Fibroblast of lung (primary cell): Measurements from ENCODE around the gene KRT7. TPM values are rescaled to one million over a fixed set of nuclear protein-coding genes. Genes with fewer than 3 reads are reported as not detected.

Experiments
- DNase-seq, 2 donors: peaks; one replicate each; pipeline versions ENCODE4 v3.0.0 to v3.0.0-alpha.2; 2010; ENCODE audit warnings: low read depth in 2 of 2
- H2AFZ ChIP-seq: 2 replicates; pipeline ENCODE4 v1.5.1; 2012; ENCODE audit warnings: low read length, control low read depth, inconsistent platforms
- H3K27ac ChIP-seq: 2 replicates; pipeline ENCODE4 v1.5.1; 2011; ENCODE audit warnings: low read length, control low read depth; ENCODE audit not compliant: insufficient read depth
- H3K27me3 ChIP-seq: 2 replicates; pipeline ENCODE4 v1.5.1; 2011; ENCODE audit warnings: mild to moderate bottlenecking, low read length; ENCODE audit not compliant: control insufficient read depth, insufficient read depth
- H3K36me3 ChIP-seq: 2 replicates; pipeline ENCODE4 v1.5.1; 2011; ENCODE audit warnings: low read length; ENCODE audit not compliant: control insufficient read depth, insufficient read depth
- H3K4me1 ChIP-seq: 2 replicates; pipeline ENCODE4 v1.5.1; 2011; ENCODE audit warnings: low read length; ENCODE audit not compliant: control insufficient read depth, insufficient read depth; ENCODE audit errors: extremely low read depth
- H3K4me2 ChIP-seq: 2 replicates; pipeline ENCODE4 v1.5.1; 2011; ENCODE audit warnings: low read length, control low read depth; ENCODE audit not compliant: insufficient read depth; ENCODE audit errors: extremely low read depth
- H3K4me3 ChIP-seq, 4 experiments: fragments of 200-600 bp in 1 of 4; sonication (generic) in 1 of 4; replicated peaks in 1 of 4; 2 replicates each; pipeline ENCODE4 v1.5.1; 2011 to 2016; ENCODE audit warnings: low read length in 4 of 4, low read depth in 3 of 4, mild to moderate bottlenecking in 3 of 4, control low read depth in 2 of 4, inconsistent platforms in 1 of 4, mixed read lengths in 1 of 4; ENCODE audit not compliant: insufficient read depth in 1 of 4; ENCODE audit errors: control extremely low read depth in 1 of 4
- H3K79me2 ChIP-seq: 2 replicates; pipeline ENCODE4 v1.5.1; 2012; ENCODE audit warnings: mild to moderate bottlenecking, low read length, inconsistent platforms; ENCODE audit not compliant: control insufficient read depth, insufficient read depth
- H3K9ac ChIP-seq: 2 replicates; pipeline ENCODE4 v1.5.1; 2011; ENCODE audit warnings: mild to moderate bottlenecking, low read length, control low read depth; ENCODE audit not compliant: insufficient read depth
- H3K9me3 ChIP-seq: 2 replicates; pipeline ENCODE4 v1.5.1; 2012; ENCODE audit warnings: low read depth, low read length; ENCODE audit not compliant: control insufficient read depth, insufficient read depth
- H4K20me1 ChIP-seq: 2 replicates; pipeline ENCODE4 v1.5.1; 2011; ENCODE audit warnings: low read length; ENCODE audit not compliant: control insufficient read depth, insufficient read depth; ENCODE audit errors: extremely low read depth
- EZH2 ChIP-seq: IDR thresholded peaks from 2 replicates; pipeline ENCODE4 v1.5.1; 2012; ENCODE audit warnings: low read length, control low read depth, mild to moderate bottlenecking; ENCODE audit errors: missing control alignments
- polyA plus RNA-seq, 2 donors: library from polyadenylated mRNA; depleted of rRNA in 1 of 2; stranded (reverse) in 1 of 2; unstranded in 1 of 2; fragments of >200 nt; gene quantifications; 2 replicates each; pipeline ENCODE4 v1.2.1, GENCODE V29; 2011 to 2012; ENCODE audit warnings: missing spikeins in 1 of 2
- total RNA-seq: library from RNA; depleted of rRNA; stranded (reverse); fragments of >200 nt; gene quantifications from 2 replicates; pipeline ENCODE4 v1.2.1, GENCODE V29; 2014
- TF ChIP-seq, protein P1 (sequence below), 2 donors: IDR thresholded peaks in 1 of 2; conservative IDR thresholded peaks in 1 of 2; 1 replicate in 1 of 2; 2 replicates in 1 of 2; pipeline ENCODE4 v1.5.1; 2011 to 2012; ENCODE audit warnings: low read length in 2 of 2, control low read depth in 1 of 2, inconsistent platforms in 1 of 2, low read depth in 1 of 2, mild to moderate bottlenecking in 1 of 2

KRT7 gene
- total and polyA plus RNA-seq, 2 donors (not counting 1 experiment from before 2014, with no cell fraction given), result 3.5 to 8.6 TPM

DNA sequence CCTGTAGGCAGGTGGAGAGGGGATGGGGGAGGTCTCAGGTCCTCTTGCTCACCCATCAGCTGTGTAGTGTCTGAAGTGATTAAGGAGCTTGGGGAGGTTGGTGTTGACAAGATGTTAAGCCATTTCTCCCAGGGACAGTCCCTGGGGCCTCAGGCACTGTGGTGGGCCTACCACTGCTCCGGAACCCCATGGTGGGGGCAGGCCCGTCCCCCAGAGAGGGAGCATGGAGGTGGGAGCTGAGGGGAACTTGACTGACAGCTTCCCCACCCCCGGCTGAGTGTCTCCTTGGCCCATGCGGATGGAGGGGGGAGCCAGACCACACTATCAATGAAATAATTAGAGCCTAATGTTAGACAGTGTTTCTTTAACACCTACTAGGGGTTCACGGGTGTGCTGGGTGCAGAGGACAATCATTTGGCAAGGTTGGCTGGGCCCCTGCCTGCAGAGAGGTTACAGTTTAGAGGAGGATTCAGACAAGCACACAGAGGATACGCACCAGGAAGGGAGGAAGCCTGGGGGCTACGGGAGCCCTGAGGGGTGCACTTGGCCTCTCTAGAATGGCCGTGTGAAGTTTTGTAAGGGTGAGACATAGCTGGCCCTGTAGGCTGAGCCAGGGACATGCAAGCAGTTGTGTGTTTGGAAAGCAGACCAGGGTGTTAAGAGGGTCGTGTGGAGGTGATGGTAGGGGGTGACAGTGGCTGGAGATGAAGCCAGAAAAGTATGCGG is 22.0 kb upstream of the KRT7 start:
- Histone ChIP-seq H4K20me1 (no peaks in the 10 kb centered on the region), H3K4me2 (no peak overlapping the region), H3K4me1 (peaks cover 9% of the 10 kb centered on the region), H3K27ac (no peak overlapping the region), H3K4me3 (no peak overlapping the region), H3K27me3 (no peaks in the 10 kb centered on the region), H3K9ac (no peak overlapping the region), H3K36me3 (no peaks in the 10 kb centered on the region), H3K9me3 (no peaks in the 10 kb centered on the region), H2AFZ (no peak overlapping the region), H3K79me2 (no peaks in the 10 kb centered on the region)
- DNase-seq, result no peak
- TF ChIP-seq, protein P1, sequence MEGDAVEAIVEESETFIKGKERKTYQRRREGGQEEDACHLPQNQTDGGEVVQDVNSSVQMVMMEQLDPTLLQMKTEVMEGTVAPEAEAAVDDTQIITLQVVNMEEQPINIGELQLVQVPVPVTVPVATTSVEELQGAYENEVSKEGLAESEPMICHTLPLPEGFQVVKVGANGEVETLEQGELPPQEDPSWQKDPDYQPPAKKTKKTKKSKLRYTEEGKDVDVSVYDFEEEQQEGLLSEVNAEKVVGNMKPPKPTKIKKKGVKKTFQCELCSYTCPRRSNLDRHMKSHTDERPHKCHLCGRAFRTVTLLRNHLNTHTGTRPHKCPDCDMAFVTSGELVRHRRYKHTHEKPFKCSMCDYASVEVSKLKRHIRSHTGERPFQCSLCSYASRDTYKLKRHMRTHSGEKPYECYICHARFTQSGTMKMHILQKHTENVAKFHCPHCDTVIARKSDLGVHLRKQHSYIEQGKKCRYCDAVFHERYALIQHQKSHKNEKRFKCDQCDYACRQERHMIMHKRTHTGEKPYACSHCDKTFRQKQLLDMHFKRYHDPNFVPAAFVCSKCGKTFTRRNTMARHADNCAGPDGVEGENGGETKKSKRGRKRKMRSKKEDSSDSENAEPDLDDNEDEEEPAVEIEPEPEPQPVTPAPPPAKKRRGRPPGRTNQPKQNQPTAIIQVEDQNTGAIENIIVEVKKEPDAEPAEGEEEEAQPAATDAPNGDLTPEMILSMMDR (conservative IDR thresholded peaks at IDR 0.05 in 1 of 2, IDR thresholded peaks at IDR 0.05 in 1 of 2; ENCODE audit: low read depth in 1 of 2, low read length in 2 of 2), result no peak
- no peak for TF ChIP-seq EZH2

DNA sequence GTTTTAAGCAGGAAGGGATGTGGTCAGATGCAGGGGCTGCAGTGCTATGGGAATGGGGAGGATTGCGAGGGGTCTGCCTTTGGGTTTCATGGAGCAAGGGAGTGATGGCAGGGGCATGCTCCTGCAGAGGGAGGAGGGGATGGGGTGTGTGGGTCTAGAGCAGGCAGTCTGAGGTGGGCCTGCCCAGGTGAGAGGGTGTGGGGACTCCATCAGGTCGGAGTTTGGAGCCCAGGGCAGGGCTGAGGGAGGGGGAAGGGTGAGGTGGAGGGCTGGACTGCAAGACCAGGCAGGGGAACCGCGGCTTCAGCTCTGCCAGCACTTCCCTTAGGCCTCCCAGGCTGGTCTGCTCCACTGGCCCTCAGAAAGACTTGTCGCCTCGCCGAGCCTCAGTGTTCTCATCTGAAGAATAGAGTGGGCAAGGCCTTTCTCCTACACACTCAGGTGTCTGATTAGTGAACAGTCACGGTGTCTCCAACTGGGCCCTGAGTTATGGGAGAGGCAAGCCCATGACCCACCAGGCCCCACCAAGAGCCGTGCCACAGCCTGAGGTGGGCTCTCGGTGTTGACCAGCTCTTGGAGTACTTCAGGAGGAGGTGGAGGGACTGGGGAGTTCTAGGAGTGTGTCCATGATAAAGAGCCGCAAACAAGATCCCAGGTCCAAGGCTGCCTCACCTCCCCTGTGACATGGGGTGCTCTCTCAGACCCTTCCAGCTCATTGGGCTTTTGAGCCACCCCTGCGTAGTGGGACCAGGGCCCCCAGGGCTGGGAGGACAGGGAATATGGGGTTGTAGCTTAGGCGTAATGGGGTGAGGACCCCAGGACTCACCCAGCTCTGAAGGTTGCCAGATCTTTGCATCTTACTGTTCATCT is 21.1 kb upstream of the KRT7 start:
- Histone ChIP-seq H3K27me3 (no peaks in the 10 kb centered on the region), H2AFZ (no peak overlapping the region), H3K4me3 (no peak overlapping the region), H3K79me2 (no peaks in the 10 kb centered on the region), H3K4me1 (peaks cover 9% of the 10 kb centered on the region), H3K36me3 (no peaks in the 10 kb centered on the region), H3K9ac (no peak overlapping the region), H3K4me2 (no peak overlapping the region), H3K27ac (no peak overlapping the region), H4K20me1 (no peaks in the 10 kb centered on the region), H3K9me3 (no peaks in the 10 kb centered on the region)
- no peak for DNase-seq
- no peak for TF ChIP-seq EZH2
- TF ChIP-seq, protein P1 (conservative IDR thresholded peaks at IDR 0.05 in 1 of 2, IDR thresholded peaks at IDR 0.05 in 1 of 2; ENCODE audit: low read depth in 1 of 2, low read length in 2 of 2), result no peak

DNA sequence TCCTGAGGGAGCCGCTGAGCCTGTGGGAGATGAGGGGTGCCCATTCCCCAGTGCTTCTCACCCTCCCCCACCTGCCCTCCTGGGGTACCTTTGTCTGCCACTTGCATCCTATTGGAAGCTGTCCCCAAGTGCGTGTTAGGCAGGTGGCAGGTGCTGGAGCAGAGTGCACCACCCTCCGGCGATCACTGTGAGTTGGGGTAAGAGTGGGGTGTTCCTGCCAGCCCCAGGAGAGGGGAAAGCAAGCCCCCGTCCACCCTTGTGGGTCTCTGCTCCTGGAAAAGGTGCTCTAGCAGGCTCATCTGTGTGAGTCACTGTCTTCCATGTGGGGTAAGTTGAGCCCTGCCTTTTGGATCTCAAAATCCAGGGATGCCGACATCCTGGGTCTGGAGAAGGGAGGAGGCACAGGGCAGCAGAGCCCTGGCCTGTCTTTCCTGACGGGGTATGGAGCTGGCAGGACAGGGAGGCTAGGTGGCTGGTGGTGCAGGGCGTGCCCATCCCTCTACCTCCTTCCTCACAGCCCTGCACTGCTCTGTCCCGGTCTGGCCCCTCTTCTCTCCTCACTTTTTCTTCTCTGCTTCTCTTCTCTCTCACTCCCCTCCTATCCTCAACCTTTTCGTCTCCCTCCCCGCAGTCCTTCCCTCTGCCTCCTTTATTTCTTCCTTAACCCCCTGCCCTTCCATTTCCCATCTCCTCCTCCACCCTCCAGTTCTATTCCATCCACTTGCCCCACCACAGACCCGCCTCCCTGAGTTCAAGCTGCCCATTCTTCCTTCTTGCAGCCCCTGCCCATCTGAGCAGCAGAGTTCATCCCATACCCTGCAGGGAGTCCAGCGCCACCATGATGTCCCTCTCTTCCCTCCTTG is 20.1 kb upstream of the KRT7 start:
- no peak for DNase-seq
- Histone ChIP-seq H3K79me2 (no peaks in the 10 kb centered on the region), H3K27ac (no peak overlapping the region), H3K9me3 (no peaks in the 10 kb centered on the region), H3K4me1 (peaks cover 6% of the 10 kb centered on the region), H3K36me3 (no peaks in the 10 kb centered on the region), H3K27me3 (no peaks in the 10 kb centered on the region), H3K4me2 (no peak overlapping the region), H3K4me3 (no peak overlapping the region), H2AFZ (no peak overlapping the region), H3K9ac (no peak overlapping the region), H4K20me1 (no peaks in the 10 kb centered on the region)
- TF ChIP-seq EZH2, result no peak
- TF ChIP-seq, protein P1 (conservative IDR thresholded peaks at IDR 0.05 in 1 of 2, IDR thresholded peaks at IDR 0.05 in 1 of 2; ENCODE audit: low read depth in 1 of 2, low read length in 2 of 2), result no peak
